Activated CD8-positive, alpha-beta memory T cell treated with anti-CD3 and anti-CD28 coated beads for 36 hours (primary cell): ENCODE results near the gene ASB2. TPM values are rescaled to one million over a fixed set of nuclear protein-coding genes. Genes with fewer than 3 reads are reported as not detected.

Experiments used
- CTCF ChIA-PET: fragments of 350-600 bp; sonication (Branson Sonifier 250); formaldehyde crosslinking; loops from one replicate; lab custom pipeline; 2021; ENCODE audit warnings: antibody characterized with exemption; lab: Charles Lee
- POLR2A ChIA-PET: fragments of 350-600 bp; sonication (Branson Sonifier 250); formaldehyde crosslinking; loops from one replicate; lab custom pipeline; 2021; ENCODE audit warnings: antibody characterized with exemption; lab: Charles Lee
- total RNA-seq, 2 experiments: library from RNA; stranded (reverse); gene quantifications; one replicate each; pipeline ENCODE4 v1.2.3, GENCODE V29; 2021

The ASB2 gene
- total RNA-seq, 2 experiments from 2014 or later = 68.2 to 75.9 TPM

DNA sequence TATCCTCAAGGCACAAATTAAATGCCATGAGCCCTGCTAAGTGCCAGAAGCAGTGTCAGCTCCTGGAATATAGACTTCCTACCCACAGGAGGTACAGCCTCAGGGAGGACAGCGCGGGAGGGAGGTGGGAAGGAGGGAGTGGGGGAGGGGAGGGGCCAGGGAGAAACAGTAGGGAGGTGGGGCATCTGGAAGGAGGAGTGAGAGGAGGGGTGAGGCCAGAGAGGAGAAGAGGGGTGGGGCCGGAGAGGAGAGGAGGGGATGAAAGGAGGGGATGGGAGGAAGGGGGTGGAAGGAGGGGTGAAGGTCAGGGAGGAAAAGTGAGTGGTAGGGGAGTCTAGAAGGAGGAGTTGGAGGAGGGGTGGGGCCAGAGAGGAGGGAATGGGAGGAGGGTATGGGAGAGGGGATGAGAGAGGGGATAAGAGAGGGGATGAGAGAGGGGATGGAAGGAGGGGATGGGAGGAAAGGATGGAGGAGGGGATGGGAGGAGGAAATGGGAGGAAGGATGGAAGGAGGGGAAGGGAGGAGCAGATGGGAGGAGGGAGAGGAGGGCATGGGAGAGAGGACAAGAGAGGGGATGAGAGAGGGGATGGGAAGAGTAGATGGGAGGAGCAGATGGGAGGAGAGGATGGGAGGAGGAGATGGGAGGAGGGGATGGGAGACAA, 11.6 kb upstream of the ASB2 start:
- CTCF ChIA-PET = interaction anchor here (1.4 kb wide), 1 partner anchor 48 kb away, joined by 7 read pairs; no protein-coding TSS in a partner anchor
- POLR2A ChIA-PET = no interaction called here

- ChIA-PET CTCF (interaction anchor here (1.4 kb wide), 1 partner anchor 48 kb away, joined by 7 read pairs; no protein-coding TSS in a partner anchor), POLR2A (no interaction called here)
These were observed 11.0 kb upstream of the ASB2 start for GRCh38 chr14:93987376-93987775.

DNA sequence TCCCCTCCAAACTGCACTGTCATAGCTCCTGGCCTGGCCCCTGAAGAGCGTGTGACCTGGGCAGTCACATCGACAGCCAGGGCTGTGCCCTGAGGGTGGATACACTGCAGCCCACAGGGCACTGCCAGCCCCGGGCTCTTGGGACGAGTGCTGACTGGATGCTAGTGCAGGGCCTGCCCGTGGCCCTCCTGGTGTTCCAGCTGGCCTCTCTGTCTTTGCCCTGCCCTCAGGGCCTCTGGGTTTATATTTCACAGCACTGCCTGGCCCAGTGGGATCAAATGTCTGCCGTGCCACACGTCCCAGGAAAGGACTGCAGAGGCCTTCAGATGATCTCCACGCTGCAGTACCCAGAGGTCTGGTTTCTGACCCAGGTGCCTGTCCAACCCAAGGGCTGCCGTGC, 10.6 kb upstream of the ASB2 start:
- CTCF ChIA-PET = interaction anchor here (1.4 kb wide), 1 partner anchor 47 kb away, joined by 7 read pairs; no protein-coding TSS in a partner anchor
- POLR2A ChIA-PET = no interaction called here

DNA sequence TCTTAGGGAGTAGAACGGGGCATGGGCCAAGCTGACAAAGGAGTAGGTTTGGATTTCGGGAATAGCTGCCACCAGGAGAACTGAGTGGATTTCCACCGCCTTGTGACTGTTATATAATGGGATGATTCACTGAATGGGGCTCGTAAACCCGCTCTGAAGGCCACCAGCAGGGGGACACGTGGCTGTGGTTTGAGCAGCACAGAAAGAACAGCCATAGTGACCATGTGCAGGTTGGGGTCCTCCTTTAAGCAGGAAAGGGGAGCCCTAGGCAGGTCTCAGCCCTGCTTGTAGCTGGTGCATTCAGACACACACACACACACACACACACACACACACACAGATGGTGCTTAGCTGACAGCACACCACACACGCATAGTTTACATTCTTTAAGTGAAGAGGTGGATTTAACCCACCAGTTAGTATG, 8.6 kb upstream of the ASB2 start:
- ChIA-PET CTCF (interaction anchor here (1.1 kb wide), 1 partner anchor 15 kb away, joined by 4 read pairs; no protein-coding TSS in a partner anchor), POLR2A (no interaction called here)

- POLR2A ChIA-PET = no interaction called here
These were observed 7.7 kb upstream of the ASB2 start for GRCh38 chr14:93984070-93984469.

GRCh38 chr14:93982230-93983007, 6.0 kb upstream of the ASB2 start:
- CTCF ChIA-PET = interaction anchor here (1.1 to 5.0 kb wide), 3 partner anchors 21 to 43 kb away, joined by 4 to 38 read pairs (median 8); no protein-coding TSS in a partner anchor
- POLR2A ChIA-PET = interaction anchor here (0.6 kb wide), 1 partner anchor 416 kb away, joined by 3 read pairs; no protein-coding TSS in a partner anchor

More at GRCh38 chr14:93984070-93984469, 7.7 kb upstream of the ASB2 start:
- CTCF ChIA-PET = interaction anchor here (1.1 to 1.7 kb wide), 3 partner anchors 14 to 44 kb away, joined by 4 read pairs; no protein-coding TSS in a partner anchor

GRCh38 chr14:93981316-93982229, 5.2 kb upstream of the ASB2 start:
- CTCF ChIA-PET = interaction anchor here (5.0 kb wide), 1 partner anchor 42 kb away, joined by 38 read pairs; no protein-coding TSS in a partner anchor
- POLR2A ChIA-PET = interaction anchor here (0.6 kb wide), 1 partner anchor 416 kb away, joined by 3 read pairs; no protein-coding TSS in a partner anchor

DNA sequence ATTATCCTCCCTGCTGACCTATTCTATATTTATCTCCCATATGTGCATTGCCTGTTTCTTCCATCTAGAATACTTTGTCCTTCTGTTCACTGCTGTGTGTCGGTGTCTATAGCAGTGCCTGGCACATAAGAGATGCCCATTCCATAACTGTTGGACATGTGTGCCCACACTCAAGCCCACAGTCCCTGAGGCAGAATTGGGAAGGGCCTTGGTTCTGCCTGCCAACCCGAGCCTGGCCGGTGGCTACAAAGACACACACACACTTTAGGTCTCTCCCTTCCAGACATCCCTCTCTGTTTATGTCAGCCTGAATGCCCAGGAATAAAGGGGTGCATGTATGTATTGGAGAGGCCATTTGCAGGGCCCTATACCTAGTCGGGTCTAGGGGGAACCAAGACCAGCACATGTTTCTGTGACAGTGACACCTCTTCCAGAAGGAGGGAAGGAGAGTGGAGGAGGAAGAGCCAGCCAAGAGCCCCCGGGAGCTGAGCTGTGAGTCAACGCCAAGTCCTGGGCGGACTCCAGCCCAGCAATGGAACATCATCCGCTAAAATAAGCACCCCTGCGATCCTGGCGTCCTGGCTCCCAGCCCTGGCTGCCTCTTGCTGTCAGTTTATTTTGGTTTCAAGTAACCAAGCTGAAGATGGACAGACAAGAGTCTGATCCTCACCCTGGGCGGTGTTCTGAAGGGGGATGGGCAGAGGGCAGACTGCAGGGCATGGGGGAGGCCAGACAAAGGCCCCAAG, 4.3 kb upstream of the ASB2 start:
- CTCF ChIA-PET = interaction anchor here (0.5 to 5.0 kb wide), 2 partner anchors 41 to 200 kb away, joined by 3 to 38 read pairs; no protein-coding TSS in a partner anchor
- POLR2A ChIA-PET = interaction anchor here (0.5 kb wide), 1 partner anchor 412 kb away, joined by 3 read pairs; no protein-coding TSS in a partner anchor

DNA sequence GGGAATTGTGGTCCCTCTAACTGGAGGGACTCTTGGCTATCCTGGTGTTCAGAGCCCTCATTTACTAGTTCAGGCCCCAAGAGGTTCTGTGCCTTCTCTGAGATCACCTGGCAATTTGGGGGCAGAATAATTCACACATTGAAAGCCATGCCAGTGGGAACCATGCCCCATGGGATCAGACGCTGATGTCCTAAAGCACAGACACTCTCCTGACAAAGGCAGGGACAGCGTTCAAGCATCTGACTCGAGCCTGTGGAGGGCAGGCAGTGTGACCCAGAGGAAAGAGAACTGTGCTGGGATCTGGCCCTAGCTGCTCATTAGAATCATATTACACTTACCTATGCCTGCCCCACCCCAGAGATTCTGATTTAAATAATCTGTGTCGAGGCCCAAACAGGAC, 2.4 kb upstream of the ASB2 start:
- ChIA-PET CTCF (interaction anchor here (1.0 to 5.0 kb wide), 7 partner anchors 8 to 39 kb away, joined by 3 to 38 read pairs (median 10); no protein-coding TSS in a partner anchor), POLR2A (interaction anchor here (1.2 to 3.2 kb wide), 3 partner anchors 16 to 23 kb away, joined by 5 to 14 read pairs (median 6); no protein-coding TSS in a partner anchor)

- CTCF ChIA-PET = interaction anchor here (0.9 to 5.0 kb wide), 7 partner anchors 13 to 38 kb away, joined by 3 to 38 read pairs (median 10); no protein-coding TSS in a partner anchor
- POLR2A ChIA-PET = interaction anchor here (1.2 to 3.2 kb wide), 3 partner anchors 15 to 22 kb away, joined by 5 to 14 read pairs (median 6); no protein-coding TSS in a partner anchor
These were observed 1.6 kb upstream of the ASB2 start for GRCh38 chr14:93977790-93978581.

DNA sequence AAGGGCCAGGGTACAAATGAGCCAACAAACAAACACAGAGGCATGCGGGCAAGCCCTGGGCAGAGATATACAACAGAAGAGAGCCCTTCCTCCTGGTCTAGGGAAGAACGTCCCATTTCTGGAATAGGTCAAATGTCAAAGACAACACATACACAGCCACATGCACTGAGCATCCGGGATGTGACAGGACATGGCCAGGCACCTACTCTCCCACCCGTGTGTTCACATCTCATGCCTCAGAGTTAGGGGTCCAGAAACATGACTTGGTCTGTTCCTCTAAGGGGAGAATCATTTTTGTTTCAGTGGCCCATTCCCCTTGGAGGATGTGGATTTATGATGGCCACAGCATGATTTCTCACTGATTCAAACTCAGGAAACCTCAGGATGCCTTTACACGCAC, 801 bp upstream of the ASB2 start:
- ChIA-PET POLR2A (interaction anchor here (0.7 to 3.2 kb wide), 2 partner anchors 14 to 18 kb away, joined by 3 to 14 read pairs; no protein-coding TSS in a partner anchor), CTCF (interaction anchor here (1.3 to 5.0 kb wide), 7 partner anchors 14 to 47 kb away, joined by 3 to 38 read pairs (median 13); no protein-coding TSS in a partner anchor)

DNA sequence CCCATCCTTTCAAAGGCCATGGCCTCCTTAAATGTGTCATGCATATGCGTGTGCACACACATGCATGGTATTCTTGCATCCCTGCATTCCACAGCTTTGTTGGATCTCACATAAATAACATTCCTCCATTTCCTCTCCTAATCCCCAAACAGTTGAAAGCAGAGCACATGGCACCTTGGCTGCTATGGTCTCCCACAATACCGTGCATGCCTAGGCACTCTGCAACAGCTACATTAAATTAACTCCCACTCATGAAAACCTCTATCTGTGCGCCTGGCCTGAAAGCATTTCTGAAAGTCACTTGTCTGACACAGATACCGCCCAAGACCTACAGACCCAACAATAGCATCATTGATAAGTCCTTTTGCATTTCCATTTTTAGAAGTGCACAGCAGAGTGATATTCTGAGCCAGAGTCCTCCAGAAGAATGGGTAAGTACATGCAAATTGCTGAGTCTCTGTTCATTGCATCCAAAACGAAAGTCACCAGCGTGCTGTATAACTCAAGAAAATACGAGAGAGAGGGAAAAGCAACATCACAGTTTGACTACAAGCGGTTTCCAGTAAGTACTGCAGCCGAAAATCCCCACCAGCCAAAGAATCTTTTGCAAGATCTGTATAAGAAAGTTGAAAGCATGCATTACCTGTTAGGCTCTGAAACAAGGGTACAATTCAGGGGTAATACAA, 436 bp downstream of the ASB2 start:
- CTCF ChIA-PET = interaction anchor here (0.7 to 4.0 kb wide), 9 partner anchors 10 to 48 kb away, joined by 3 to 34 read pairs (median 3); no protein-coding TSS in a partner anchor

DNA sequence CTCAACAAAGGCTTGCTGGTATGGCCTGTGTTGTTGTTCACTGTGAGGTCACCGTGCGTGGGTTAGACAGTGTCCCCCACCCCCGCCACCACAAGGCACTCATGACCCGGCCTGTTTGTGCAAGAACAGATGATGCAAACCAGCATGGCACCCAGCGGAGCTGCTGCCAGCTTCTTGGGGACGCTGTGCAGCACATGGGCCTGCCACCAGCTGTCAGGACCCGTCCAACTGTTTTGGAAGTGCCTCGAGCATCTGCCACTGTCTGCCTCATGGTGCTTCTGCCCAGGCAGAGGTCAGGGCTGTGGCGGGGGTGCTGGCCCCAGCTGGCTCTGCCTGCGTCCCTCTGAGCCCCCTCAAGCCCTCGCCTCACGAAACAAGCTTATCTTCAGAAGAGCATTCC, 1.5 kb downstream of the ASB2 start:
- ChIA-PET CTCF (interaction anchor here (1.1 to 5.3 kb wide), 6 partner anchors 9 to 39 kb away, joined by 3 to 66 read pairs (median 9); no protein-coding TSS in a partner anchor), POLR2A (interaction anchor here (2.2 to 7.0 kb wide), 2 partner anchors 14 to 20 kb away, joined by 7 to 91 read pairs; no protein-coding TSS in a partner anchor)

More for the DNA sequence above, 436 bp downstream of the ASB2 start:
- POLR2A ChIA-PET = interaction anchor here (2.2 to 7.0 kb wide), 2 partner anchors 15 to 21 kb away, joined by 7 to 91 read pairs; no protein-coding TSS in a partner anchor

GRCh38 chr14:93974299-93974698, 2.1 kb downstream of the ASB2 start:
- ChIA-PET CTCF (interaction anchor here (1.4 to 5.3 kb wide), 3 partner anchors 13 to 38 kb away, joined by 3 to 66 read pairs (median 22); no protein-coding TSS in a partner anchor), POLR2A (interaction anchor here (0.7 to 7.0 kb wide), 3 partner anchors 14 to 1058 kb away, joined by 3 to 91 read pairs (median 7); no protein-coding TSS in a partner anchor)

GRCh38 chr14:93973607-93974006, 2.8 kb downstream of the ASB2 start:
- CTCF ChIA-PET = interaction anchor here (1.8 to 5.3 kb wide), 3 partner anchors 13 to 34 kb away, joined by 4 to 66 read pairs (median 22); no protein-coding TSS in a partner anchor
- POLR2A ChIA-PET = interaction anchor here (0.7 to 7.0 kb wide), 3 partner anchors 13 to 1058 kb away, joined by 3 to 91 read pairs (median 7); no protein-coding TSS in a partner anchor
